ENCODE results near the gene GABBR2.
"Not testable (repeated sequence)": the region's sequence is repeated elsewhere in the genome, so short reads cannot be mapped to it uniquely, and the experiment has no call there.

GABBR2 gene

GRCh38 chr9:98504298-98505282 is 204.1 kb downstream of the GABBR2 start:
- DNase-seq, result no peak

- no peak for DNase-seq
These were observed 204.9 kb downstream of the GABBR2 start for GRCh38 chr9:98503867-98504266.

- no peak for DNase-seq
These were observed 205.8 kb downstream of the GABBR2 start for GRCh38 chr9:98502976-98503325.

GRCh38 chr9:98502311-98502975 is 206.3 kb downstream of the GABBR2 start:
- no peak for DNase-seq

- DNase-seq, result no peak
These were observed 206.9 kb downstream of the GABBR2 start for GRCh38 chr9:98501819-98502218.

GRCh38 chr9:98501259-98501658 is 207.5 kb downstream of the GABBR2 start:
- DNase-seq, result not testable (repeated sequence)

GRCh38 chr9:98500337-98500919 is 208.3 kb downstream of the GABBR2 start:
- DNase-seq, result no peak

GRCh38 chr9:98495530-98495929 is 213.2 kb downstream of the GABBR2 start:
- DNase-seq, result no peak

- no peak for DNase-seq
These were observed 213.9 kb downstream of the GABBR2 start for GRCh38 chr9:98494852-98495251.

- no peak for DNase-seq
These were observed 216.9 kb downstream of the GABBR2 start for GRCh38 chr9:98491828-98492227.

- DNase-seq, result no peak
These were observed 217.5 kb downstream of the GABBR2 start for GRCh38 chr9:98491231-98491651.

GRCh38 chr9:98488571-98489312 is 220.0 kb downstream of the GABBR2 start:
- DNase-seq, result no peak

- no peak for DNase-seq
These were observed 223.0 kb downstream of the GABBR2 start for GRCh38 chr9:98485706-98486105.

- DNase-seq, result no peak
These were observed 224.6 kb downstream of the GABBR2 start for GRCh38 chr9:98484162-98484561.

- DNase-seq, result no peak
These were observed 226.5 kb downstream of the GABBR2 start for GRCh38 chr9:98482226-98482625.

- DNase-seq, result no peak
These were observed 227.1 kb downstream of the GABBR2 start for GRCh38 chr9:98481676-98482075.

- DNase-seq, result no peak
These were observed 228.5 kb downstream of the GABBR2 start for GRCh38 chr9:98479967-98480847.

GRCh38 chr9:98479449-98479848 is 229.3 kb downstream of the GABBR2 start:
- no peak for DNase-seq

GRCh38 chr9:98477884-98478283 is 230.9 kb downstream of the GABBR2 start:
- DNase-seq, result no peak

- DNase-seq, result no peak
These were observed 236.5 kb downstream of the GABBR2 start for GRCh38 chr9:98472216-98472615.

- DNase-seq, result no peak
These were observed 237.6 kb downstream of the GABBR2 start for GRCh38 chr9:98471185-98471584.
